Psoas muscle (tissue), 8 donors: ENCODE measurements around the gene CYSRT1. TPM values are rescaled to one million over a fixed set of nuclear protein-coding genes. Genes with fewer than 3 reads are reported as not detected.
"Not testable (repeated sequence)": the region's sequence is repeated elsewhere in the genome, so short reads cannot be mapped to it uniquely, and the experiment has no call there.

ENCODE experiments used
- ATAC-seq, 4 donors: fragments of 200-7000 bp; cut with Tn5 transposase; one replicate each; pipeline ENCODE4 v1.9.1; 2020; ENCODE audit warnings: moderate library complexity in 3 of 4, mild to moderate bottlenecking in 2 of 4
- DNase-seq, 2 donors: peaks; one replicate each; pipeline ENCODE4 v3.0.0-alpha.2; 2020
- H3K27ac ChIP-seq: fragments of 200-600 bp; one replicate; pipeline ENCODE4 v1.8.0; 2022
- H3K27me3 ChIP-seq, 3 donors: fragments of 200-600 bp in 1 of 3; one replicate each; pipeline versions ENCODE4 v1.6.1 to v1.8.0; 2013 to 2022; ENCODE audit warnings: low read length in 2 of 3, mild to moderate bottlenecking in 2 of 3, moderate library complexity in 1 of 3; ENCODE audit not compliant: insufficient read depth in 3 of 3
- H3K36me3 ChIP-seq, 2 donors: fragments of 200-600 bp in 1 of 2; one replicate each; pipeline versions ENCODE4 v1.6.1 to v1.8.0; 2013 to 2022; ENCODE audit warnings: low read depth in 1 of 2, mild to moderate bottlenecking in 1 of 2, moderate library complexity in 1 of 2; ENCODE audit not compliant: insufficient read depth in 1 of 2
- H3K4me1 ChIP-seq: fragments of 200-600 bp; one replicate; pipeline ENCODE4 v1.8.0; 2022
- H3K4me3 ChIP-seq: fragments of 200-600 bp; one replicate; pipeline ENCODE4 v1.8.0; 2022; ENCODE audit warnings: mild to moderate bottlenecking
- H3K9me3 ChIP-seq: fragments of 200-600 bp; one replicate; pipeline ENCODE4 v1.8.0; 2022
- CTCF ChIP-seq: fragments of 200-600 bp; IDR thresholded peaks from one replicate; pipeline ENCODE4 v1.8.0; 2022; ENCODE audit warnings: antibody characterized with exemption
- WGBS, 3 donors: extraction: QIAGEN DNeasy Blood & Tissue Kit; methylation state at CpG; one replicate each; pipeline versions ENCODE4 v1.1.6 to v1.1.7; 2013; 5-methylcytosine and 5-hydroxymethylcytosine counted together
- intact Hi-C, 2 donors: fragments of 100-400 bp; cut with DNase I; formaldehyde crosslinking; loops; one replicate each; pipeline versions ENCODE4 v1.11.0 to v1.14.2; 2022
- polyA plus RNA-seq, 3 donors: library from polyadenylated mRNA; stranded (reverse); fragments of 200-250 nt; gene quantifications; one replicate each; pipeline ENCODE4 v1.2.3, GENCODE V29; 2013
- total RNA-seq, 4 donors: library from RNA; stranded (reverse); fragmentation: NEBNext Ultra II Directional in 2 of 4; extraction: Animal tissue kit (Norgen Biotek cat#: 25700) in 2 of 4; gene quantifications; one replicate each; pipeline versions ENCODE4 v1.2.1 to v1.2.4, GENCODE V29; 2021 to 2023
- donor health status: healthy with polysubstance abuse.
- donor health status: DM: no; HTN: no; CAD: no; lungs with moderate emphysema.
- donor health status: Bipolar disorder and iron deficiency.
- donor health status: healthy.
- donor health status: DM: yes; HTN: yes; CAD: no.
- donor health status: DM: no; HTN: no; CAD: no.
- donor health status: DM: no; HTN: no; CAD: no.
- donor health status: DM: yes; HTN: yes; CAD: no.

The CYSRT1 gene
- total and polyA plus RNA-seq, 7 donors = 0.08 to 1.1 (median 0.25) TPM; not detected in 1

- TF ChIP-seq CTCF = no peak
- ATAC-seq (peak in 1 of 4 donors; percentile 3), DNase-seq (no peak)
- H3K4me3 ChIP-seq = peak overlapping the region; percentile 59
- 25 to 26% (median 26%) methylated on average over 11 of the region's 11 CpGs for WGBS, 3 donors
- H3K27me3 ChIP-seq = peaks cover 0 to 8% (median 0%) of the 10 kb centered on the region in 3 donors
- peak overlapping the region; percentile 85 for H3K27ac ChIP-seq
- peaks cover 37% of the 10 kb centered on the region for H3K4me1 ChIP-seq
- H3K9me3 ChIP-seq = no peaks in the 10 kb centered on the region
- peaks cover 0 to 2% of the 10 kb centered on the region in 2 donors for H3K36me3 ChIP-seq
- intact Hi-C loops = no loop called here
These were observed 12.0 kb downstream of the CYSRT1 start for GRCh38 chr9:137236936-137237421.

GRCh38 chr9:137237759-137238726 lies 13.1 kb downstream of the CYSRT1 start:
- 35 to 46% (median 42%) methylated on average over 10 to 13 of the region's 13 CpGs for WGBS, 3 donors
- Histone ChIP-seq H3K4me1 (peaks cover 47% of the 10 kb centered on the region), H3K27ac (peak overlapping the region; percentile 85), H3K9me3 (no peaks in the 10 kb centered on the region), H3K36me3 (peaks cover 0 to 13% of the 10 kb centered on the region in 2 donors), H3K4me3 (no peak overlapping the region), H3K27me3 (peaks cover 0 to 7% (median 0%) of the 10 kb centered on the region in 3 donors)
- ATAC-seq (peak in 1 of 4 donors; percentile 57), DNase-seq (peak in 1 of 2 donors; percentile 68)
- intact Hi-C loops = no loop called here
- no peak for TF ChIP-seq CTCF

GRCh38 chr9:137239541-137240200 lies 14.7 kb downstream of the CYSRT1 start:
- Histone ChIP-seq H3K4me3 (peak overlapping the region; percentile 97), H3K27ac (peak overlapping the region; percentile 98), H3K36me3 (peaks cover 0 to 23% of the 10 kb centered on the region in 2 donors), H3K4me1 (peaks cover 62% of the 10 kb centered on the region)
- ATAC-seq, H3K9me3 ChIP-seq, H3K27me3 ChIP-seq, DNase-seq, intact Hi-C loops: not testable (repeated sequence)
- 50 to 55% (median 52%) methylated on average over 27 of the region's 27 CpGs for whole genome bisulfite sequencing, 3 donors

GRCh38 chr9:137240318-137240840 lies 15.4 kb downstream of the CYSRT1 start:
- no peaks in the 10 kb centered on the region for H3K27me3 ChIP-seq
- H3K36me3 ChIP-seq = peaks cover 0 to 23% of the 10 kb centered on the region in 2 donors
- ATAC-seq (peak; percentile 29 to 46 (median 42)), DNase-seq (peak; percentile 80 to 88)
- H3K9me3 ChIP-seq = no peaks in the 10 kb centered on the region
- peak overlapping the region; percentile 98 for H3K27ac ChIP-seq
- WGBS, 3 donors = 0 to 1% (median 0%) methylated on average over 39 to 58 of the region's 58 CpGs
- intact Hi-C loops = no loop called here
- H3K4me1 ChIP-seq = peaks cover 65% of the 10 kb centered on the region
- peak overlapping the region; percentile 97 for H3K4me3 ChIP-seq
- TF ChIP-seq CTCF = no peak
